Measurements from ENCODE around the gene METTL18. TPM values are rescaled to one million over a fixed set of nuclear protein-coding genes. Genes with fewer than 3 reads are reported as not detected.
A peak's percentile ranks its signal among the peaks of the same experiment; 100 is the strongest.

Gene METTL18
- total RNA-seq, 1 donor = 12.7 TPM

GRCh38 chr1:169779150-169779549 lies 15.6 kb downstream of the METTL18 start:
- H3K4me3 ChIP-seq (ENCODE audit: low read depth, low read length) = no peak overlapping the region
- no peak for TF ChIP-seq CTCF (IDR thresholded peaks at IDR 0.05; ENCODE audit: insufficient read depth, low read length)
- peak; percentile 37 for DNase-seq (ENCODE audit: low read depth)

- DNase-seq (ENCODE audit: low read depth) = no peak
- TF ChIP-seq CTCF (IDR thresholded peaks at IDR 0.05; ENCODE audit: insufficient read depth, low read length) = no peak
- no peak overlapping the region for H3K4me3 ChIP-seq (ENCODE audit: low read depth, low read length)
Observed at GRCh38 chr1:169776440-169776839, 18.3 kb downstream of the METTL18 start.

- DNase-seq (ENCODE audit: low read depth) = no peak
- H3K4me3 ChIP-seq (ENCODE audit: low read depth, low read length) = no peak overlapping the region
- no peak for TF ChIP-seq CTCF (IDR thresholded peaks at IDR 0.05; ENCODE audit: insufficient read depth, low read length)
Observed at GRCh38 chr1:169768161-169768560, 26.5 kb downstream of the METTL18 start.

- no peak for TF ChIP-seq CTCF (IDR thresholded peaks at IDR 0.05; ENCODE audit: insufficient read depth, low read length)
- DNase-seq (ENCODE audit: low read depth) = no peak
- H3K4me3 ChIP-seq (ENCODE audit: low read depth, low read length) = no peak overlapping the region
Observed at GRCh38 chr1:169765580-169766331, 29.0 kb downstream of the METTL18 start.

- H3K4me3 ChIP-seq (ENCODE audit: low read depth, low read length) = no peak overlapping the region
- no peak for DNase-seq (ENCODE audit: low read depth)
- TF ChIP-seq CTCF (IDR thresholded peaks at IDR 0.05; ENCODE audit: insufficient read depth, low read length) = no peak
Observed at GRCh38 chr1:169764919-169765318, 29.8 kb downstream of the METTL18 start.

GRCh38 chr1:169762699-169763098 lies 32.0 kb downstream of the METTL18 start:
- TF ChIP-seq CTCF (IDR thresholded peaks at IDR 0.05; ENCODE audit: insufficient read depth, low read length) = no peak

GRCh38 chr1:169759038-169759437 lies 35.7 kb downstream of the METTL18 start:
- no peak overlapping the region for H3K4me3 ChIP-seq (ENCODE audit: low read depth, low read length)
- TF ChIP-seq CTCF (IDR thresholded peaks at IDR 0.05; ENCODE audit: insufficient read depth, low read length) = no peak

More at GRCh38 chr1:169762699-169763098, 32.0 kb downstream of the METTL18 start:
- no peak overlapping the region for H3K4me3 ChIP-seq (ENCODE audit: low read depth, low read length)
- no peak for DNase-seq (ENCODE audit: low read depth)

More at GRCh38 chr1:169759038-169759437, 35.7 kb downstream of the METTL18 start:
- DNase-seq (ENCODE audit: low read depth) = no peak
